Chondrocyte (in vitro differentiated cells): ENCODE results near the gene GPR161. TPM values are rescaled to one million over a fixed set of nuclear protein-coding genes. Genes with fewer than 3 reads are reported as not detected.

Source experiments
- DNase-seq: peaks from one replicate; pipeline ENCODE4 v3.0.0; 2021; ENCODE audit warnings: mixed read lengths, low spot score
- H3K27ac Mint-ChIP-seq: one replicate; pipeline ENCODE4 v1.8.0; 2021; ENCODE audit warnings: mild to moderate bottlenecking, moderate library complexity, mixed read lengths; ENCODE audit not compliant: unreplicated experiment
- H3K27me3 Mint-ChIP-seq: 2 replicates; pipeline ENCODE4 v1.8.0; 2021; ENCODE audit warnings: low read depth, mixed read lengths
- H3K36me3 Mint-ChIP-seq: 2 replicates; pipeline ENCODE4 v1.8.0; 2021; ENCODE audit warnings: low read depth, mixed read lengths
- H3K4me1 Mint-ChIP-seq: 2 replicates; pipeline ENCODE4 v1.8.0; 2021; ENCODE audit warnings: low read depth, mild to moderate bottlenecking, mixed read lengths
- H3K4me3 Mint-ChIP-seq: one replicate; pipeline ENCODE4 v1.8.0; 2021; ENCODE audit warnings: mild to moderate bottlenecking, moderate library complexity, mixed read lengths; ENCODE audit not compliant: unreplicated experiment
- H3K9me3 Mint-ChIP-seq: 2 replicates; pipeline ENCODE4 v1.8.0; 2021; ENCODE audit warnings: low read depth, mixed read lengths
- total RNA-seq: library from RNA; stranded (reverse); gene quantifications from 3 replicates; pipeline ENCODE4 v1.2.1, GENCODE V29; 2021
- TF ChIP-seq, protein P1 (sequence below): fragments of 200-600 bp; sonication (generic); IDR thresholded peaks from 2 replicates; pipeline ENCODE4 v1.5.0; 2021; ENCODE audit warnings: antibody characterized with exemption, mild to moderate bottlenecking, moderate library complexity

The GPR161 gene
- total RNA-seq, 1 donor from 2014 or later: 33.5 TPM

GRCh38 chr1:168119750-168120149 lies 17.0 kb downstream of the GPR161 start:
- no peak overlapping the region for H3K4me3 Mint-ChIP-seq
- peaks cover 28% of the 10 kb centered on the region for H3K4me1 Mint-ChIP-seq

GRCh38 chr1:168116327-168116799 lies 20.4 kb downstream of the GPR161 start:
- Mint-ChIP-seq H3K9me3 (no peaks in the 10 kb centered on the region), H3K4me3 (no peak overlapping the region), H3K36me3 (peaks cover 2% of the 10 kb centered on the region), H3K4me1 (peaks cover 22% of the 10 kb centered on the region), H3K27me3 (no peaks in the 10 kb centered on the region), H3K27ac (no peak overlapping the region)
- TF ChIP-seq, protein P1, sequence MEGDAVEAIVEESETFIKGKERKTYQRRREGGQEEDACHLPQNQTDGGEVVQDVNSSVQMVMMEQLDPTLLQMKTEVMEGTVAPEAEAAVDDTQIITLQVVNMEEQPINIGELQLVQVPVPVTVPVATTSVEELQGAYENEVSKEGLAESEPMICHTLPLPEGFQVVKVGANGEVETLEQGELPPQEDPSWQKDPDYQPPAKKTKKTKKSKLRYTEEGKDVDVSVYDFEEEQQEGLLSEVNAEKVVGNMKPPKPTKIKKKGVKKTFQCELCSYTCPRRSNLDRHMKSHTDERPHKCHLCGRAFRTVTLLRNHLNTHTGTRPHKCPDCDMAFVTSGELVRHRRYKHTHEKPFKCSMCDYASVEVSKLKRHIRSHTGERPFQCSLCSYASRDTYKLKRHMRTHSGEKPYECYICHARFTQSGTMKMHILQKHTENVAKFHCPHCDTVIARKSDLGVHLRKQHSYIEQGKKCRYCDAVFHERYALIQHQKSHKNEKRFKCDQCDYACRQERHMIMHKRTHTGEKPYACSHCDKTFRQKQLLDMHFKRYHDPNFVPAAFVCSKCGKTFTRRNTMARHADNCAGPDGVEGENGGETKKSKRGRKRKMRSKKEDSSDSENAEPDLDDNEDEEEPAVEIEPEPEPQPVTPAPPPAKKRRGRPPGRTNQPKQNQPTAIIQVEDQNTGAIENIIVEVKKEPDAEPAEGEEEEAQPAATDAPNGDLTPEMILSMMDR: no peak
- no peak for DNase-seq

More at GRCh38 chr1:168119750-168120149, 17.0 kb downstream of the GPR161 start:
- H3K27ac Mint-ChIP-seq: no peak overlapping the region
- DNase-seq: no peak
- H3K9me3 Mint-ChIP-seq: no peaks in the 10 kb centered on the region
- no peaks in the 10 kb centered on the region for H3K27me3 Mint-ChIP-seq
- TF ChIP-seq, protein P1: no peak
- H3K36me3 Mint-ChIP-seq: peaks cover 2% of the 10 kb centered on the region

DNA sequence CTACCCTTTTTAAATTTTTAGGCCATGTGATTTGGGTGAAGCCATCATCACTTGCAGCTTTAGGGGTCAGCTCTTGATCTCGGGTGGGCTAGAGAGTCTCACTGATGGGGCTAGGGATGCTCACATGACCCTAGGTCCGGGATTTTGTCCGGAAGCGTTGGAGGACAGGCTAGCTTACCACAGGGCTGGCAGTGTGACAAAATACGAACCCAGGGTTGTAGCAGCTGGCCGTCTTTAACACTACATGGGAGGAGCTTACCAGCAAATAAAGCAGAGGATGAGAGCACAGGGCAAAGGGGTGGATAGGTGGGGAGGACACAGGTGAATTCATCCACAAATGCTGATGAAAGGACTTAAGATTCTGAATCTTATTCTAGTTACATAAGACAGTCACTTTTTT lies 21.9 kb downstream of the GPR161 start:
- no peaks in the 10 kb centered on the region for H3K27me3 Mint-ChIP-seq
- H3K9me3 Mint-ChIP-seq: no peaks in the 10 kb centered on the region
- TF ChIP-seq, protein P1: no peak
- no peak for DNase-seq
- peaks cover 14% of the 10 kb centered on the region for H3K4me1 Mint-ChIP-seq
- H3K4me3 Mint-ChIP-seq: no peak overlapping the region
- peaks cover 2% of the 10 kb centered on the region for H3K36me3 Mint-ChIP-seq
- no peak overlapping the region for H3K27ac Mint-ChIP-seq

DNA sequence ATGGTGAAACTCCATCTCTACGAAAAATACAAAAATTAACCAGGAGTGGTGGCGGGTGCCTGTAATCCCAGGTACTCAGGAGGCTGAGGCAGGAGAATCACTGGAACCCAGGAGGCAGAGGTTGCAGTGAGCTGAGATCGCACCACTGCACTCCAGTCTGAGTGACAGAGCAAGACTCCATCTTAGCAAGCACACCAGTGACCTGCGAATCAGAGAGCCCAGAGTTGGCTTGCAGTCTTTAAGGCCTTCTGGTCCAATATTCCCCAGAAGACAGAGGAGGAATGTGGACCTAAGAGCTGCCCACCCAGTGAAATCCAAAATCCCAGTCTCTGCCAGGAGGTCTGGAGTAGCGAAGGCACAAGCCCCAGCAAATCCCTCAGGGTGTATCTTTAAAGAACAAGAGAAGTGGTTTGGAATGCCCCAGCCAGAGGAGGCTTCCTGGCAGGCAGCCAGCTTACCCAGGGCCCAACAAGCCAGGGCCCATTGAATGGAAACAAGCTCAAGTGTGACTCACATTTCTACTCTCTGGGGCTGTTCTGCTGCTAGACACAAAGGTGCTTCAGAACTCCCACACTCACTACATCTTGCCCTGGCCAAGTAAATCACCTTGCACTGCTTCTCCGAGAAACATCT lies 23.9 kb downstream of the GPR161 start:
- H3K9me3 Mint-ChIP-seq: no peaks in the 10 kb centered on the region
- TF ChIP-seq, protein P1: no peak
- H3K36me3 Mint-ChIP-seq: no peaks in the 10 kb centered on the region
- H3K4me3 Mint-ChIP-seq: no peak overlapping the region
- no peak for DNase-seq
- no peaks in the 10 kb centered on the region for H3K27me3 Mint-ChIP-seq
- peaks cover 14% of the 10 kb centered on the region for H3K4me1 Mint-ChIP-seq
- peak overlapping the region; percentile 58 for H3K27ac Mint-ChIP-seq

DNA sequence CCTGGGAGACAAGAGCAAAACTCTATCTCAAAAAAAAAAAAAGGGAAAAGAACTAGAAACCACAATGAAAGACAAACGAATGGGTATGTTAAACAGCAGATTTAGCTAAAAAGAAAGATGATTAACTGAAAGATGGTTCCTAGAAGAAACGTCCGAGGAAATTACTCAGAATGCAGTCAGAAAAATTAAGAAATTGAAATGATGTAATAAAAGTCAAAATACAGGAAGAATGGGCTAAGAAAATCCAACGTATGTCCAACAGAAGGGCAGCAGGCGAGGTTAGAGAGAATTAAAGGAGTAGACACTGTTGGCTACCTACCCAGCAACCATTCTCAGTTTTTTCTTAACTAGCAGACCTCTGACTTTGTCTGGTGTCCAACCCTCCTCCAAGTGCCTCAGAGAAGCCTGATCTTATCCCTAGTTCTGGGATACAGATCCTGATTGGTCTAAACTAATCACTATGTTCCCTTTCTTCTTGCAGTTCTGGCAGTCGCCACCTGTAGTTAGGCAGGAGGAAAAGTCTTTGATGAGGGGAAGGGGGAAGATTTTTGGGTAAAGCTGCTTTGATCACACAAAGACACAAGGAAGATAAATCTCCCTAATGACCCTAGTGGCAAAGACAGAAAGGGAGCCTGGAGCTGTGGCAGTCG lies 25.7 kb downstream of the GPR161 start:
- H3K4me1 Mint-ChIP-seq: peaks cover 14% of the 10 kb centered on the region
- H3K4me3 Mint-ChIP-seq: no peak overlapping the region
- H3K27me3 Mint-ChIP-seq: no peaks in the 10 kb centered on the region
- no peaks in the 10 kb centered on the region for H3K9me3 Mint-ChIP-seq
- TF ChIP-seq, protein P1: no peak
- no peak overlapping the region for H3K27ac Mint-ChIP-seq
- H3K36me3 Mint-ChIP-seq: no peaks in the 10 kb centered on the region
- no peak for DNase-seq
